ENCODE measurements around the gene GPC6. TPM values are rescaled to one million over a fixed set of nuclear protein-coding genes. Genes with fewer than 3 reads are reported as not detected.

The GPC6 gene
- total and polyA plus RNA-seq, 9 of the 15 experiments (the other 6 are each of a cell fraction or from before 2014, with no cell fraction given): under 0.01 to 0.20 (median 0.01) TPM; not detected in 4

GRCh38 chr13:94315188-94315587, 1088.6 kb downstream of the GPC6 start:
- FAIRE-seq: no peak
- Histone ChIP-seq H4K20me1 (replicated peaks; ENCODE audit: control insufficient read depth, insufficient read depth, low read length) (no peaks in the 10 kb centered on the region), H3K4me1 (replicated peaks in 1 of 2; ENCODE audit: control insufficient read depth in 2 of 2, insufficient read depth in 2 of 2, low read length in 2 of 2) (no peaks in the 10 kb centered on the region), H3K4me3 (no peak overlapping the region), H3K9me3 (replicated peaks; ENCODE audit: control insufficient read depth, insufficient read depth, low read depth, low read length) (no peaks in the 10 kb centered on the region), H3K79me2 (ENCODE audit: control insufficient read depth, insufficient read depth, low read length) (no peaks in the 10 kb centered on the region), H3K36me3 (ENCODE audit: control insufficient read depth, insufficient read depth, low read length) (no peaks in the 10 kb centered on the region), H3K27me3 (ENCODE audit: control insufficient read depth in 2 of 2, insufficient read depth in 2 of 2, low read length in 2 of 2) (no peaks in the 10 kb centered on the region), H3K9me1 (ENCODE audit: control insufficient read depth, insufficient read depth, low read length) (no peaks in the 10 kb centered on the region), H3K9ac (ENCODE audit: insufficient read depth in 1 of 2, low read depth in 2 of 2, low read length in 2 of 2) (no peak overlapping the region), H3K4me2 (ENCODE audit: insufficient read depth, low read length) (no peak overlapping the region), H3K27ac (ENCODE audit: extremely low read depth, low read depth, low read length) (no peak overlapping the region), H2AFZ (ENCODE audit: low read depth, low read length) (no peak overlapping the region)
- in situ Hi-C loops (cut with MboI) (no loop called here), intact Hi-C loops (cut with micrococcal nuclease) (no loop called here)
- WGBS (ENCODE audit: insufficient coverage, low coverage, missing lambda C conversion rate): 0% methylated on average over 1 of the region's 1 CpG
- CTCF ChIA-PET (ENCODE audit: low intra/inter-chr PET ratio): no interaction called here
- no peak for DNase-seq (ENCODE audit: extremely low read depth in 1 of 4, low spot score in 3 of 4)
- no TSS peak for BruUV-seq (replicated peaks)
- POLR2A ChIA-PET: interaction anchor here (0.9 kb wide), 1 partner anchor 303 kb away, joined by 3 read pairs; no protein-coding TSS in a partner anchor
- ATAC-seq: no peak
- no peak for TF ChIP-seq PYGO2 (tag; IDR thresholded peaks at IDR 0.05)
- TF ChIP-seq FOXA3 (CRISPR knock-in tag; conservative IDR thresholded peaks at IDR 0.05 in 1 of 2, IDR thresholded peaks at IDR 0.05 in 1 of 2): no peak
- TF ChIP-seq IRF2 (CRISPR knock-in tag; IDR thresholded peaks at IDR 0.05): no peak
- no peak for TF ChIP-seq ETV5 (CRISPR knock-in tag; IDR thresholded peaks at IDR 0.05; ENCODE audit: low read depth)
- no peak for TF ChIP-seq HINFP (tag; conservative IDR thresholded peaks at IDR 0.05; ENCODE audit: low read depth)
- TF ChIP-seq GTF2E2 (tag; IDR thresholded peaks at IDR 0.05): no peak
- TF ChIP-seq KDM2B (CRISPR knock-in tag; IDR thresholded peaks at IDR 0.05): no peak
- TF ChIP-seq SNAPC5 (CRISPR knock-in tag; IDR thresholded peaks at IDR 0.05): no peak
- TF ChIP-seq CCNT2 (IDR thresholded peaks at IDR 0.05; ENCODE audit: borderline replicate concordance, extremely low read depth, insufficient read length, low read depth, low read length): no peak
- no peak for TF ChIP-seq SLC30A9 (CRISPR knock-in tag; IDR thresholded peaks at IDR 0.05)
- TF ChIP-seq NR0B1 (IDR thresholded peaks at IDR 0.05; ENCODE audit: partially characterized antibody): no peak
- TF ChIP-seq ZNF586 (CRISPR knock-in tag; conservative IDR thresholded peaks at IDR 0.05): no peak
- no peak for TF ChIP-seq FOXJ3 (CRISPR knock-in tag; IDR thresholded peaks at IDR 0.05)
- no peak for TF ChIP-seq GTF2B (IDR thresholded peaks at IDR 0.05; ENCODE audit: extremely low read depth, insufficient read length)
- TF ChIP-seq CHD4 (IDR thresholded peaks at IDR 0.05; ENCODE audit: insufficient read depth, insufficient replicate concordance, low read depth, low read length, poor library complexity, severe bottlenecking): no peak
- TF ChIP-seq TAF7 (tag; IDR thresholded peaks at IDR 0.05): no peak
- TF ChIP-seq ARHGAP35 (IDR thresholded peaks at IDR 0.05; ENCODE audit: partially characterized antibody): no peak
